Natural killer cell (primary cell): ENCODE measurements around the gene TEX12. TPM values are rescaled to one million over a fixed set of nuclear protein-coding genes. Genes with fewer than 3 reads are reported as not detected.
A peak's percentile ranks its signal among the peaks of the same experiment; 100 is the strongest.

Experiments used
- ATAC-seq, 3 donors: fragments of 150-1000 bp in 2 of 3; fragments of 200-7000 bp in 1 of 3; cut with Tn5 transposase; 1 replicate in 1 of 3; 2 replicates in 2 of 3; pipeline ENCODE4 v1.10.0; 2021; ENCODE audit warnings: mild to moderate bottlenecking in 2 of 3, moderate library complexity in 2 of 3
- DNase-seq, 2 donors: peaks; one replicate each; pipeline versions ENCODE4 v3.0.0 to v3.0.0-alpha.2; 2013 to 2021; ENCODE audit warnings: mixed read lengths in 1 of 2
- H3K27ac ChIP-seq: one replicate; pipeline ENCODE4 v1.5.1; 2013; ENCODE audit warnings: mild to moderate bottlenecking, low read length
- H3K27me3 ChIP-seq: one replicate; pipeline ENCODE4 v1.6.1; 2013; ENCODE audit warnings: low read length; ENCODE audit not compliant: control insufficient read depth, insufficient read depth
- H3K36me3 ChIP-seq: one replicate; pipeline ENCODE4 v1.6.1; 2013; ENCODE audit warnings: low read length; ENCODE audit not compliant: control insufficient read depth, insufficient read depth
- H3K4me1 ChIP-seq: one replicate; pipeline ENCODE4 v1.6.1; 2013; ENCODE audit warnings: low read length; ENCODE audit not compliant: control insufficient read depth, insufficient read depth
- H3K4me3 ChIP-seq: one replicate; pipeline ENCODE4 v1.5.1; 2013; ENCODE audit warnings: low read length
- H3K9me3 ChIP-seq: one replicate; pipeline ENCODE4 v1.6.1; 2013; ENCODE audit warnings: low read length; ENCODE audit not compliant: control insufficient read depth, insufficient read depth
- H3K27ac Mint-ChIP-seq, 2 donors: one replicate each; pipeline ENCODE4 v1.8.0; 2022; ENCODE audit warnings: mild to moderate bottlenecking in 2 of 2, mixed read lengths in 2 of 2, moderate library complexity in 1 of 2
- H3K27me3 Mint-ChIP-seq, 2 donors: one replicate each; pipeline ENCODE4 v1.8.0; 2022; ENCODE audit warnings: low read depth in 2 of 2, mixed read lengths in 2 of 2
- H3K36me3 Mint-ChIP-seq: one replicate; pipeline ENCODE4 v1.8.0; 2022; ENCODE audit warnings: mixed read lengths
- H3K4me1 Mint-ChIP-seq, 2 donors: one replicate each; pipeline ENCODE4 v1.8.0; 2022; ENCODE audit warnings: mixed read lengths in 2 of 2
- H3K4me3 Mint-ChIP-seq: one replicate; pipeline ENCODE4 v1.8.0; 2022; ENCODE audit warnings: mild to moderate bottlenecking, moderate library complexity, mixed read lengths
- H3K9me3 Mint-ChIP-seq, 2 donors: one replicate each; pipeline ENCODE4 v1.8.0; 2022; ENCODE audit warnings: mixed read lengths in 2 of 2
- CTCF ChIP-seq: fragments of 200-600 bp; IDR thresholded peaks from one replicate; pipeline ENCODE4 v1.8.0; 2022; ENCODE audit warnings: antibody characterized with exemption
- WGBS: methylation state at CpG from one replicate; pipeline ENCODE4 v1.1.7; 2013; ENCODE audit warnings: missing lambda C conversion rate; ENCODE audit not compliant: insufficient coverage; 5-methylcytosine and 5-hydroxymethylcytosine counted together
- intact Hi-C: fragments of 100-400 bp; cut with micrococcal nuclease; formaldehyde crosslinking; loops from one replicate; pipeline ENCODE4 v1.14.2; 2022
- total RNA-seq, 4 donors: library from RNA; stranded (reverse); fragments of 120-200 nt in 1 of 4; gene quantifications; one replicate each; pipeline versions ENCODE4 v1.2.3 to v1.2.4, GENCODE V29; 2013 to 2022

Gene TEX12
- total RNA-seq, 3 donors from 2014 or later (not counting 1 experiment from before 2014, with no cell fraction given) = 0.45 to 0.82 (median 0.50) TPM

GRCh38 chr11:112172362-112172994 is 5.3 kb downstream of the TEX12 start:
- H3K4me3 Mint-ChIP-seq = no peak overlapping the region
- H3K4me1 Mint-ChIP-seq = peaks cover 20 to 23% of the 10 kb centered on the region in 2 donors
- peaks cover 5 to 12% of the 10 kb centered on the region in 2 donors for H3K27me3 Mint-ChIP-seq
- Histone ChIP-seq H3K27ac (no peak overlapping the region), H3K4me1 (peaks cover 6% of the 10 kb centered on the region), H3K9me3 (no peaks in the 10 kb centered on the region), H3K27me3 (no peaks in the 10 kb centered on the region), H3K4me3 (no peak overlapping the region), H3K36me3 (no peaks in the 10 kb centered on the region)
- intact Hi-C loops = no loop called here
- no CpG with 5 or more reads among the region's 2 CpGs for WGBS
- no peak overlapping the region for H3K27ac Mint-ChIP-seq
- no peak for TF ChIP-seq CTCF
- DNase-seq (no peak), ATAC-seq (no peak)
- H3K9me3 Mint-ChIP-seq = no peaks in the 10 kb centered on the region
- no peaks in the 10 kb centered on the region for H3K36me3 Mint-ChIP-seq

GRCh38 chr11:112173152-112173551 is 6.0 kb downstream of the TEX12 start:
- no peaks in the 10 kb centered on the region for H3K9me3 ChIP-seq
- 100% methylated on average over 3 of the region's 3 CpGs for WGBS

GRCh38 chr11:112174789-112175598 is 7.8 kb downstream of the TEX12 start, which contains the start of gene BCO2:
TSS of gene BCO2 (plus strand) at chr11:112175512. CDS start at chr11:112175602, 90 bp downstream.
- Histone ChIP-seq H3K4me1 (peaks cover 19% of the 10 kb centered on the region), H3K36me3 (no peaks in the 10 kb centered on the region), H3K4me3 (no peak within 1 kb of the TSS), H3K9me3 (no peaks in the 10 kb centered on the region), H3K27ac (no peak within 1 kb of the TSS), H3K27me3 (no peaks in the 10 kb centered on the region)
- peak; percentile 82 for TF ChIP-seq CTCF
- Mint-ChIP-seq H3K27me3 (peaks cover 5 to 12% of the 10 kb centered on the region in 2 donors), H3K4me1 (peaks cover 42 to 45% of the 10 kb centered on the region in 2 donors), H3K36me3 (no peaks in the 10 kb centered on the region), H3K4me3 (peak within 1 kb of the TSS; percentile 62), H3K9me3 (no peaks in the 10 kb centered on the region), H3K27ac (peak within 1 kb of the TSS; percentile 47 to 74)
- peak; percentile 86 to 91 (median 87) for ATAC-seq
- peak; percentile 56 to 62 for DNase-seq
- 11% methylated on average over 11 of the region's 11 CpGs for WGBS
- intact Hi-C loops = loop anchor here (1.0 kb wide), 1 partner anchor 62 kb away; no protein-coding TSS in a partner anchor

More at GRCh38 chr11:112173152-112173551, 6.0 kb downstream of the TEX12 start:
- Mint-ChIP-seq H3K4me3 (no peak overlapping the region), H3K4me1 (peaks cover 27 to 30% of the 10 kb centered on the region in 2 donors), H3K36me3 (no peaks in the 10 kb centered on the region), H3K27ac (no peak overlapping the region), H3K27me3 (peaks cover 5 to 12% of the 10 kb centered on the region in 2 donors), H3K9me3 (no peaks in the 10 kb centered on the region)
- no peak for TF ChIP-seq CTCF
- no peaks in the 10 kb centered on the region for H3K36me3 ChIP-seq
- no peaks in the 10 kb centered on the region for H3K27me3 ChIP-seq
- no peak for ATAC-seq
- peaks cover 11% of the 10 kb centered on the region for H3K4me1 ChIP-seq
- DNase-seq = no peak
- H3K27ac ChIP-seq = no peak overlapping the region
- H3K4me3 ChIP-seq = no peak overlapping the region
- intact Hi-C loops = no loop called here
